Astrocyte (in vitro differentiated cells and primary cell): ENCODE results near the gene KCNJ5.

Experiments
- CTCF ChIP-seq: IDR thresholded peaks from 2 replicates; pipeline ENCODE4 v1.5.1; 2011; ENCODE audit warnings: low read depth, mild to moderate bottlenecking, inconsistent platforms, low read length, moderate library complexity; ENCODE audit not compliant: insufficient read depth
- EZH2 ChIP-seq: IDR thresholded peaks from 2 replicates; pipeline ENCODE4 v1.6.1; 2012; ENCODE audit warnings: mild to moderate bottlenecking, low read length, inconsistent platforms; ENCODE audit not compliant: insufficient read depth

GRCh38 chr11:128962896-128963295, 71.7 kb downstream of the KCNJ5 start:
- no peak for TF ChIP-seq CTCF
- no peak for TF ChIP-seq EZH2
